Gastroesophageal sphincter (tissue), 4 donors: ENCODE data around the gene SERPINA1. TPM values are rescaled to one million over a fixed set of nuclear protein-coding genes. Genes with fewer than 3 reads are reported as not detected.
"Not testable (repeated sequence)": the region's sequence is repeated elsewhere in the genome, so short reads cannot be mapped to it uniquely, and the experiment has no call there.

Experiments
- ATAC-seq: fragments of 150-250 bp; one replicate; pipeline ENCODE4 v1.9.1; 2016; ENCODE audit warnings: mild to moderate bottlenecking, moderate library complexity
- H3K27ac ChIP-seq, 4 donors: fragments of 200-600 bp; sonication (generic) in 3 of 4; 1 replicate in 3 of 4; 2 replicates in 1 of 4; pipeline ENCODE4 v1.5.1; 2016 to 2019
- H3K27me3 ChIP-seq: fragments of 200-600 bp; sonication (generic); one replicate; pipeline ENCODE4 v1.5.1; 2019
- H3K36me3 ChIP-seq, 2 donors: fragments of 200-600 bp; sonication (generic); one replicate each; pipeline ENCODE4 v1.5.1; 2019; ENCODE audit warnings: control low read depth in 1 of 2
- H3K4me1 ChIP-seq, 3 donors: fragments of 200-600 bp; sonication (generic); 1 replicate in 2 of 3; 2 replicates in 1 of 3; pipeline ENCODE4 v1.5.1; 2016 to 2019; ENCODE audit warnings: control low read depth in 2 of 3
- H3K4me3 ChIP-seq, 2 donors: fragments of 200-600 bp; sonication (generic); one replicate each; pipeline ENCODE4 v1.5.1; 2019; ENCODE audit warnings: mild to moderate bottlenecking in 1 of 2, moderate library complexity in 1 of 2
- H3K9me3 ChIP-seq, 3 donors: fragments of 200-600 bp; sonication (generic); one replicate each; pipeline ENCODE4 v1.5.1; 2017 to 2019; ENCODE audit warnings: control low read depth in 2 of 3
- CTCF ChIP-seq, 4 experiments: fragments of 200-600 bp in 2 of 4; fragments of 450-650 bp in 2 of 4; sonication (generic) in 1 of 4; IDR thresholded peaks; one replicate each; pipeline ENCODE4 v1.5.1; 2017 to 2019; ENCODE audit warnings: antibody characterized with exemption in 4 of 4, mild to moderate bottlenecking in 2 of 4, moderate library complexity in 2 of 4
- EP300 ChIP-seq: sonication (generic); formaldehyde crosslinking; IDR thresholded peaks from one replicate; pipeline ENCODE4 v1.6.1; 2017; ENCODE audit warnings: antibody characterized with exemption, mild to moderate bottlenecking
- POLR2A ChIP-seq, 2 donors: fragments of 450-650 bp; IDR thresholded peaks; one replicate each; pipeline ENCODE4 v1.6.1; 2017; ENCODE audit warnings: antibody characterized with exemption in 2 of 2, mild to moderate bottlenecking in 2 of 2, moderate library complexity in 1 of 2
- POLR2AphosphoS5 ChIP-seq: sonication (generic); formaldehyde crosslinking; IDR thresholded peaks from one replicate; pipeline ENCODE4 v1.6.1; 2017; ENCODE audit warnings: antibody characterized with exemption
- WGBS, 2 donors: methylation state at CpG; one replicate each; pipeline ENCODE4 v1.1.5; 2018; ENCODE audit warnings: low coverage in 1 of 2; 5-methylcytosine and 5-hydroxymethylcytosine counted together
- total RNA-seq, 4 donors: library from RNA; depleted of rRNA; stranded (reverse); fragments of >200 nt; gene quantifications; one replicate each; pipeline ENCODE4 v1.1.0, GENCODE V29; 2016

The SERPINA1 gene
- total RNA-seq, 4 donors from 2014 or later: 1.7 to 22.1 (median 9.4) TPM

GRCh38 chr14:94349276-94349675, 39.1 kb downstream of the SERPINA1 start:
- Histone ChIP-seq H3K4me3 (no peak overlapping the region), H3K9me3 (no peaks in the 10 kb centered on the region), H3K27me3 (peaks cover 26% of the 10 kb centered on the region), H3K27ac (no peak overlapping the region), H3K36me3 (no peaks in the 10 kb centered on the region), H3K4me1 (no peaks in the 10 kb centered on the region)
- ATAC-seq: no peak
- TF ChIP-seq POLR2A (IDR thresholded peaks at IDR 0.05): no peak
- TF ChIP-seq CTCF (IDR thresholded peaks at IDR 0.05): no peak
- TF ChIP-seq EP300: no peak
- TF ChIP-seq POLR2AphosphoS5: no peak
- WGBS, 2 donors: 71 to 86% methylated on average over 2 to 7 of the region's 7 CpGs

GRCh38 chr14:94348836-94349235, 39.6 kb downstream of the SERPINA1 start:
- H3K4me1 ChIP-seq: no peaks in the 10 kb centered on the region
- H3K9me3 ChIP-seq: no peaks in the 10 kb centered on the region
- H3K27ac ChIP-seq: no peak overlapping the region
- H3K36me3 ChIP-seq: no peaks in the 10 kb centered on the region
- H3K27me3 ChIP-seq: peaks cover 26% of the 10 kb centered on the region
- no peak overlapping the region for H3K4me3 ChIP-seq
- no peak for TF ChIP-seq EP300
- TF ChIP-seq POLR2A (IDR thresholded peaks at IDR 0.05): no peak
- no peak for TF ChIP-seq POLR2AphosphoS5
- no peak for TF ChIP-seq CTCF (IDR thresholded peaks at IDR 0.05)
- ATAC-seq: no peak

GRCh38 chr14:94346841-94347240, 41.6 kb downstream of the SERPINA1 start:
- WGBS, 2 donors: 66 to 70% methylated on average over 4 of the region's 5 CpGs
- H3K27me3 ChIP-seq: peaks cover 18% of the 10 kb centered on the region
- no peaks in the 10 kb centered on the region for H3K9me3 ChIP-seq
- ATAC-seq: no peak
- peaks cover 0 to 11% (median 8%) of the 10 kb centered on the region in 3 donors for H3K4me1 ChIP-seq
- no peak overlapping the region for H3K4me3 ChIP-seq
- no peaks in the 10 kb centered on the region for H3K36me3 ChIP-seq
- H3K27ac ChIP-seq: no peak overlapping the region
- TF ChIP-seq EP300: no peak
- no peak for TF ChIP-seq CTCF (IDR thresholded peaks at IDR 0.05)
- no peak for TF ChIP-seq POLR2A (IDR thresholded peaks at IDR 0.05)
- no peak for TF ChIP-seq POLR2AphosphoS5

- not testable (repeated sequence) for H3K9me3 ChIP-seq, H3K36me3 ChIP-seq, H3K27ac ChIP-seq, ATAC-seq, H3K4me3 ChIP-seq
- WGBS, 2 donors: 53 to 56% methylated on average over 2 to 3 of the region's 24 CpGs
- Histone ChIP-seq H3K27me3 (peaks cover 18% of the 10 kb centered on the region), H3K4me1 (peaks cover 0 to 16% (median 11%) of the 10 kb centered on the region in 3 donors)
These were observed 42.2 kb downstream of the SERPINA1 start for GRCh38 chr14:94346065-94346786.

- WGBS, 2 donors: 69 to 89% methylated on average over 3 to 8 of the region's 12 CpGs
- Histone ChIP-seq H3K36me3 (no peaks in the 10 kb centered on the region), H3K9me3 (no peaks in the 10 kb centered on the region), H3K4me1 (peaks cover 0 to 16% (median 11%) of the 10 kb centered on the region in 3 donors), H3K27ac (no peak overlapping the region), H3K4me3 (no peak overlapping the region), H3K27me3 (peaks cover 18% of the 10 kb centered on the region)
- peak; percentile 72 for ATAC-seq
- TF ChIP-seq POLR2A (IDR thresholded peaks at IDR 0.05): no peak
- TF ChIP-seq CTCF (IDR thresholded peaks at IDR 0.05): no peak
- TF ChIP-seq EP300: no peak
- TF ChIP-seq POLR2AphosphoS5: no peak
These were observed 42.9 kb downstream of the SERPINA1 start for GRCh38 chr14:94345344-94346064.
